SW 1271 (cell line): ENCODE data around the gene SORCS2.

Source experiments
- DNase-seq, 2 experiments: peaks; one replicate each; lab custom pipeline; 2025; lab: John Stamatoyannopoulos, UW

Gene SORCS2

DNA sequence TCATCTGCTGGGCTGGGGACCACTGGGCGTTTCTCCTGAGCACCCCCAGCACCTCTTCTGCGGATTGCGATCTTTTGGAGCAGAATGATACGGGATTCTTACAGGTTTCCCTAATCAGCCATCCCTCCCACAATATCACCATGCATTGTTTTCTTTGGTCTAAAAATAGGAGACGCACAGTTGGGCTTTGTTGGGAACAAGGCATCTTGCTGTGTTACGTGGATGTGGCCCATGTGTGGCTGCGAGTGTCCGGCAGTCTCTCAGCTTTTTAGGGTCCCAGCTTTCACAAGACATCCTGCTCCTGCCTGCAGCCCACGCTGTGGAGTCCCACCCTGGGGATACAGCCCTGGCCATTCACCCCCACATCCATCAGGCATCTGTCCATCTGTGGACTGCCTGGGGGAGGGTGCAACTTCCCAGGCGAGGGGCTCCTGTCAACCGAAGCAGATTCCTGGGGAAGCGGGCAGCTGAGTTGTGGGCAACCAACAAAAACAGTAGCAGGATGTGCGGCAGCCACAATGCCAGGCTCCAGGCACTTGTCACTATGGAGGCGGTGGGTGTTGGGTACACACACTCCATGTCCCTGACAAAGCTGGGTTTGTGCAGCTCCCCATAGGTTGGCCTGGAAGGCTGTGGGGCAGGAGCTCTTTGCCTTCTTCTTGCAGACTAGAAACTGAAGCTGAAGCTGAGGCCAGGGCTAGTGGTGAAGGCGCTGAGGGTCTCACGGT lies 427.9 kb downstream of the SORCS2 start:
- no peak for DNase-seq

GRCh38 chr4:7620814-7621176 lies 428.5 kb downstream of the SORCS2 start:
- DNase-seq = no peak

DNA sequence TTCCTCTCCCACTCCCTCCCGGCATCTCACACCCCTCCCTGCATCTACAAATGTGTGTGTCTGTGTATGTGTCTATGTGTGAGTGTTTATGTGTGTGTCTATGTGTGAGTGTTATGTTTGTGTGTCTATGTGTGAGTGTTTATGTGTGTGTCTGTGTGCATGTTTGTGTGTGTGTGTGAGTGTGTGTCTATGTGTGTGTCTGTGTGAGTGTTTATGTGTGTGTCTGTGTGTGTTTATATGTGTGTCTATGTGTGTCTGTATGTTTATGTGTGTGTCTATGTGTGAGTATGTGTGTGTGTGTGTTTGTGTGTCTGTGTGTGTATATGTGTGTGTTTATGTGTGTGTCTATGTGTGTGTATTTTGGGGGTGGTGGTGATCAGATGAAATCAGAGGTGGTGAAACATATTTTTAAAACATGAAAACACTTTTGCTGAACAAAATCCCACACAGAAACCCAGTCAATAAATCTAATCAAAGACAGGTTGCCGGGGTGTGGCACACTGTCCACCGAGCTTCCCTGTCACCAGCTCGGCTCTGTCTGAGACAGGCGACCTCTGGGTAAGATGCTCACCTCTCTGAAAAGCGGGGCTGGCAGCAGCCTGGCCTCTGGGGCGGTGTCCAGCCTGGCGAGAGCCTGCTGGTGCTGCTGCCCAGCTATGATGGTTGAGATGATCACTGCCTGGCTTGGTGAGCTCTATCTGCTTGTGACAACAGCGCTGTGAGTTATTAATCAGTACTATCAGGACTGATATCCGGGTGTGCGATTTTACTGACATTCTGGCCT lies 429.1 kb downstream of the SORCS2 start:
- DNase-seq = no peak

DNA sequence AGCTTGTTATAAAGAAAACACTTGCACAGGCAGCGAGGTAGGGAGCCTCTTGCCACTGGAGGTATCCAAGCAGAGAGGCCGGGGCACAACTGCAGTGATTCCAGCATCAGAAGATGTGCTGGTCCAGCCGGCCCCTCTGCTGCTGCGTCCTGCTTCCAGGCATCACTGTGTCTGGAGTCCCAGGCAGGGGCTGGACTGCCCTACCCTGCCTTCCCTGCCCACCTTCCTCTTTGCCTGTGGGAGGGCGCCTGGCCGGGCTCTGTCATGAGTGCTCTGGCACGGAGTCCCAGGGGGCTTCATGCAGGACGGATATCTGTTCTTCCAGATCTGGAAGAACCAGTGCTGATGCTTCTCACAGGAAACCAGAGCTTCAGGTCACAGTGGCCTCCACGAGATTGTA lies 430.0 kb downstream of the SORCS2 start:
- no peak for DNase-seq

DNA sequence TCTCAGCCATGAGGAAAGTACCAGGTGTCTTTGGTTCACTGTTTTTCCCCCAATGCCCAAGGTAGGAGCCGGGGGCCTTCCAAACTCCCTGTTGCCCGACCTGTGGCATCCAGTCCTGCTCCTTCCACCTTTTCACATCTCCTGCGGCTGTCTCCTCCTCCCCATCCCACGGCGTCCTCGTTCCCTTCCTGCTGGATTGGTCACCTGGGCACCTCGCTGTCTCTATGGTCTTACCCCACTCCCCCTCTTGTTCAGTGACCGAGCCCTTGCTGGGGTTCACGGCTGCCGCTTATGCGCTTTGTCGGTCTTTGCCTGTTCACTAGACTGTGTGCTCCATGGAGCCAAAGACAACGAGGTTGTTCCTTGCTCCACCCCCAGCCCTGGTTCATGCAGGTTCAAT lies 431.1 kb downstream of the SORCS2 start:
- no peak for DNase-seq

DNA sequence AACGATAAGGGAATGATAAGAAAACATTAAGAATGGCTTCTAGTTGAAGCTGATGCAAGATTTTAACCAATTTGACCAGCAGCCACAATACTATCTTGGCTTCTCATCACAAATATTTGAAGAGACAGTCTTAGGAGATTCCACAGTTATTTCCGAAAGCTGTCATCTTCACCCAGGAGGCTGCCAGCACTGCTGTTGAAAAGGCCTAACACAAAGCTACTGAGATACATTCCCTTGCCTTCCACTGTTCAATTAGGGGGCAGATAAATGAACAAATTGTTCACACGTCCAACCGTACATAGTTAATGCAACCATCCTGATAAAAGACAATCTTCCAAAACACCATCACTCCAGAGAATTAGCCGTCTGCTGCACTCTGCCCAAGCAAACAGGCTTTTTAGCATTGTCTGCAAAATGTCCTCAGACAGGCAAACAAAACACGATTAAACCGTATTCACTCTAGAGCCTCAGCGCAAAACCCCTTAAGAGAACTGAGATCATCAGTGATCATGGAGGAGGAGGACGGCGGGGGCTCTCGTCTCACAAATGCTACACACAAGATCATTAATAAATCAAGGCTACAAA lies 432.1 kb downstream of the SORCS2 start:
- DNase-seq = no peak

DNA sequence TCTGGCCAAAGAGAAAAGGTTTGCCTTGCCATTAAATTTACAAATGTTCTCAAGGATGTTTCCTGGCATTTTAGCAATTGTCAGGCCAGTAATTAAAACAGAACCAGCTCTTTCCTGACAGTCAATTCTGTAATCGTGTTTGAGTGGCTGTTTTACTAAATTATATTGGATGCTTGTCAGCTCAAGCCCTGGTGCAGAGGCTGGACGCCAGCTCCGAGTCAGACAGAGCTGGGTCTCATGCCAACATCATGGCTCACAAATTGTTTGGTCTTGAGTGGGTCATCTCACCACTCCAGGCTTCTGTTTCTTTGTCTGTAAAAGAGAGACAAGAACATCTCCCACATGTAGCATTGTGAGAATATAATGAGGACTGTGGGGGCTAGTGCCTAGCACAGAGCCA lies 432.7 kb downstream of the SORCS2 start:
- no peak for DNase-seq

DNA sequence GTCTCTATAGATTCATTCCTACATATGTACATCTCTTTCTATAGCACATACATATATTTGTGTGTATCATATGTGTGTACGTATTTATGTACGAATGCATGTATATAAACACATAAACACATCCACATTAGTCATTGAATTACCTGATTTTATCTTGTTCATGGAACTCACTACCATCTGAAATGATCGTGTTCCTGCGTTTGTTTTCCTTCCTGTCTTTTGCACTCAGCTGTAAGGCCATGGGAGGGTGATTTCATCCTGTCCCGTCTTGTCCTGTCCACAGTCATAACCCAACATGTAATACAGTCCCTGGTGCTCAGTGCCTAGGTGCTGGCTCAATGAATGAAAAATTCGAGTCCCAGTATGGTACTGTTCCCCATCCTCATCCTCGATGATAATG lies 434.2 kb downstream of the SORCS2 start:
- no peak for DNase-seq

DNA sequence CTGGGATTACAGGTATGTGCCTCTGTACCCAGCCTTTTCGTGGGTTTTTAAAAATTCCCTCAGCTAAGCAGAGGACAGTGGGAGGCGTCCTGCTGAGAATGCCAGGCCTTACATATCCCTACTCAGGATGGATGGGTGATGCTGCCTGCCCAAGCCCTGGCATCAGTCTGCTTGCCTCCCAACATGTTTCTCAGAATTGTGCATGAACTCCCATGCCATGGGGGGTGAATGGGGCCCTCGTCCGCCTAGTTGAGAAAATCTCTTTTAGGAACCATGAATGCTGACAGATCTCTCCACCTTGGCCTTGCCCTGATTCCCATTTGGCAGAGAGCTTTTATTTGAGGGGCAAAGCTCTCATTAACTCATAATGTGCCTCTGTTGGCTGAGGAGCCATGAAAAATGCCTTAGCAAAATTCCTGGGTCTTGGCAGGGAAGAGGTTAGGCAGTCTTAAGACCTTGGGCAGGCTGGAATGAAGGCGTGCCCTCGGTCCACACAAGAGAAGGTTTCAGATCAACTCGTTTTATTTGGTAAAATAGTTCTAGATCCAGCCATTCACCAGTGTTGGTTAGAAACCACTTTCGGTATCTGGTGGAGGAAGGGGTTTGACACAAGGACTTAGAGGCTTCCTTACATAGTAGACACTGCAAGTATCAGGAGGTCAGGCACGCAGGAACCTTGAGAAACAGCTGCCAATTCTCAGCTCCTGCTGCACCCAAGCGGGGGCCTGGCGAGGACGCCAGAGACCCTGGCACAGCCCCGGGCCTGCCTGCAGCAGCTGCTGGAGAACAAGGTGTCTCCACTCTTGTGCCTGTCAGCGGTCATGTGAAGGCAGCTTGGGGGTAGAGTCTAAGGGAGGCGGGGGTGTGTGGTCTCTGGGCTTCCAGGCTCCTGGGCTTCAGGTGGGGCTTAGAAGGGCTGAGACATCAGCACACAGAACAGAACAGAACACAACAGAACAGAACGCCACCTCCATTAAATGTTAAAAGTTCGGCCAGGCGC lies 435.2 kb downstream of the SORCS2 start:
- DNase-seq = no peak

GRCh38 chr4:7628432-7628831 lies 436.1 kb downstream of the SORCS2 start:
- no peak for DNase-seq

DNA sequence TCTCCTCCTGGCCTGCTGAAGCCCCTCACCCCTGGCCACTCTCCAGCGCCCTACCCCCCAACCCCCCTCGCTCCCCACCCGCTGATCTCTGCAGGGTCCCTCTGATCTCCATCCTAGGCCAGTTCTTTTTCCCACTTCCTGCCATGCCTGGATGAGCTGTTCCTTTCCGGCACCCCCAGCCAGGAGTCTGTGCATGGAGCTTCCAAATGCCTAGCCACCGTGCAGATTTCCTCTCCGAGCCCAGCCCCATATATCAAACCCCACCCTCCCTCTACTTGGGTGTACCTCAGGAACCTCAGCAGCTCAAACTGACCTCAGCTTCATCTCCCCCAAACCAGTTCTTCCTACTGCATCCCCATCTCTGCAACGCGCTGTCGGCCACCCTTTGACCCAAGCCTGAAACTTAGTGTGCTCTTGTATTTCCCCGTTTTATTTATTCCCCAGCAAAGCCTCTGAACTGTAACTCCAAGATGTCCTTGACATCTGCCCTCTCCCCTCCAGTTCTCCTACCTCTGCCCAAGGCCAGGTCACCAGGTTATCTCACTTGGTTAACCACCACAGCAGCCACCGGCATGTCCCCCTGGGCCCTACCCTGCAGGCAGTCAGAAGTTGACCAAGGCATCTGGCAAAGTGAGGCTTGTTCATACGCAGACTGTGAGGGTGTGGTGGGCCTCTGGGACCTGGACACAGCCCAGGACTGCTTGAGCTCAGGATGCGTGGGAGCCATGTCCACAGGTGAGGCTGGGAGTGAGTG lies 437.3 kb downstream of the SORCS2 start:
- no peak for DNase-seq

DNA sequence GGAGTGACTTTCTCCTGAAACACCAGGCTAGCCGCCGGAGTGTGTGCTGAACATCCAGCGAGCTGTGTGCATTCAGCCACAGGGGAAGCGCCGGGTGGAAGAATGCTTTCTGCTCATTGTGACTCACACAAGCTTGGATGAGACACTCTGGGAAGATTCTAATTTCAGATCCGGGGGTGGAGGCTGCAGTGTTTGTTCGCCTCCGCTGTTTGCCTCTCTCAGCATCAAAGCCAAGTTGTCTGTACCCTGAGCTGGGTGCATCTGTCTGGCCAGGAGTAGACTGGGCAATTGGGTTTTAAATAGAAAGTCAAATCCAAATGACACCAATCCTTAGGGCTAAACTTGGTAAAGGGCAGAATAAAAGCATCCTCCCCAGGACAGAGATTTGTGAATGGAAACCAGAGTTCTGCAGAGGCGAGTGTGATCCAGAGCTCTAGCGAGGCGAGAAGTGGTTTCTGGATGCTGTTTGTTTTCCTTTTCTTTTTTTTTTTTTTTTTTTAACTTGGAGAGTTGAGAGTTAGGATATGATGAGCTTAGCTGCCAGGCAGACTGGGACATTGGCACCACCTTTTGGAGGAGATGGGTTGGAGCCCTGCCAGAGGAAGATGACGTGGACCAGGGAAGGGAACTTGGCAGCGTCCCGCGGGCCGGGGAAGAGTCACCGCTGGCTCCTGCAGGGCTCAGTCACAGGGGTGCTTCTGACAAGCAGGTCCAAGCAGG lies 438.4 kb downstream of the SORCS2 start:
- no peak for DNase-seq

DNA sequence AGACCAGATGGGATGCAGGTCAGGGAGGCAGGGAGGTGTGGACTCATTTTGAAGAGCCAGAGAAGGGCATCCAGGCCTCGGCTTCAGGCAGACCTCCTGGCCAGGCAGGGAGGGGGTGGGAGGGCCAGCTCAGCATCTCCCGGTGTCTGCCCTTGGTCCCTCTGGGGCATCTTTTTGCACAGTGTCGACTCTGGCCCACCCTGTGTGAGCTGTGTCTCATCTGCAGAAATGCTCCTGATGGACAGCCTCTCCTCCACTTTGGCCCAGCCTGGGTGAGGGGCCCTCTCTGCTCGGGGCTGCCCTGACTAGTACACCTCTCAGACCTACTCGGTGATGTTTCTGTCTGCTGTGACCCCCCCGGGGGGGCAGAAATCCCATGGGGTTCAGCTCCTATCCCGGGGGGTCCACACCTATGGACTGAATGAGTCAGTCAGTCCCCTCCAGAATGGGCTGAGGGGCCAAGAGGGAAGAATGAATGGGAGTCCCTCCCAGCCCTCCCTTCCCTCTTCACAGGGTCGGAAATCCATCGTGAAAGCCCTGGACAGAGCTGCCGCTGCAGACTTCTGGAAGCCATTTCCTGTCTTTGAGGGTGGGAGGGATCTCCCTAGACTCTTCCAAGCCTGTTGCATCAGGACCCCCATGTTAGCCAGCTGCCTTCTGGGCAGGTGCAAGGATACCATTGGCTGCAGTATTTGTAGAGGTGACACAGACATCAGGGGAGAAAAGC lies 439.1 kb downstream of the SORCS2 start:
- no peak for DNase-seq

DNA sequence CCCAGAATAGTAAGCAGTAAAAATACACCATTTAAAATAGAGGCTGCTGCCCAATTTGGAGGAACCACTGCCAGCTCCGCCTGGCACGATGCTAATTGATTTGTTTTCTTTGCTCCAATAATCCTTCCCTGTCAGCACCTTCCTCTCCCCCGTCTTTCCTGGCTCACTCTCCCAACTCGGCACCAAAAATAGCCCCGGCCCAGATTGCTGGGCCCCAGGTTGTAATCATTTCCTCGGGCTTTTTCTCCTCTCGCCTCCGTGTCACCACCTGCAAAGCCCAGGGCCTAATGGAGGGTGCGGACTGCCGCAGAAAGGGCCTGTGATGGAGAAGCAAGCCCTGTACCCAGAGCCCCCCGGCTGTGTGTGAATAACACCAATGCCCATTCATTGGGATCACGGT lies 440.0 kb downstream of the SORCS2 start:
- DNase-seq = no peak

GRCh38 chr4:7632971-7633370 lies 440.6 kb downstream of the SORCS2 start:
- no peak for DNase-seq

- no peak for DNase-seq
Measured at GRCh38 chr4:7634661-7635251, 442.4 kb downstream of the SORCS2 start.

GRCh38 chr4:7635445-7636239 lies 443.3 kb downstream of the SORCS2 start:
- DNase-seq = no peak

- no peak for DNase-seq
Measured at GRCh38 chr4:7636240-7636508, 443.8 kb downstream of the SORCS2 start.

GRCh38 chr4:7637139-7637538 lies 444.8 kb downstream of the SORCS2 start:
- DNase-seq = no peak
